Skeletal muscle cell (primary cell): ENCODE data around the gene FBXW10B.
"Not testable (repeated sequence)": the region's sequence is repeated elsewhere in the genome, so short reads cannot be mapped to it uniquely, and the experiment has no call there.

ENCODE experiments used
- DNase-seq: peaks from one replicate; pipeline ENCODE4 v3.0.0-alpha.2; 2010; ENCODE audit warnings: low read depth
- H3K4me3 ChIP-seq: 2 replicates; pipeline ENCODE4 v1.5.1; 2011; ENCODE audit warnings: low read depth, mild to moderate bottlenecking, control low read depth, low read length, moderate library complexity

Gene FBXW10B

DNA sequence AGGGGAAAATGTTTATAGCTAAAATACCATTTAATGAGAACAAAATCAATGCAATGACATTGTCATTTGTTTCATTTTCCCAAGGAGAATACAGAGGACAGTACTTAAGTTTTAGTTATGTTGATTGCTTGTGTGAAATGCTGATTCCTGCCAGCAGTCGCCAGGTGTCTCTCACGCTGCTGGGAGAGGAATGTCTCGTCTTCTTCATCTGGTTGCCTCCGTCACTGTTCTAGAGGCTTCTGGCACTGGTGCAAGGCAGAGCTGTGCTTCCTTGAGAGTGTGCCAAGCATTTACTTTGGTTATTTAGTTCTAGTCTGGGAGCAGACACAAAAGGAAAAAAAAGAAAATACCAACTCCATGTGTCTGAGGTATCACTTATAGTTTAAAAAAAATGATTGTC lies 45.6 kb downstream of the FBXW10B start:
- DNase-seq, H3K4me3 ChIP-seq: not testable (repeated sequence)
